ENCODE results near the gene SGTB. TPM values are rescaled to one million over a fixed set of nuclear protein-coding genes. Genes with fewer than 3 reads are reported as not detected.

Gene SGTB
- total RNA-seq, 2 donors from 2014 or later, result 4.9 to 6.1 TPM

DNA sequence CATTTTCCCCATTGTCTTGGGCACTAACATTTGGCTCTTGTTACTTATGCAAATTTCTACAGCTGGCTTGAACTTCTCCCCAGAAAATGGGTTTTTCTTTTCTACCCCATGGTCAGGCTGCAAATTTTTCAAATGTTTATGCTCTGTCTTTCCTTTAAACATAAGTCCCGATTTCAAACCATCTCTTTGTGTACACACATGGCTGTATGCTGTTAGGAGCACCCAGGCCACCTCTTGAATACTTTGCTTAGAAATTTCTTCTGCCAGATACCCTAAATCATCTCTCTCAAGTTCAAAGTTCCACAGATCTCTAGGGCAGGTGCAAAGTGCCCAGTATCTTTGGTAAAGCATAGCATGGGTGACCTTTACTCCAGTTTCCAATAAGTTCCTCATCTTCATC is 45.7 kb upstream of the SGTB start:
- TF ChIP-seq POLR2A (IDR thresholded peaks at IDR 0.05), result no peak
- no peak for TF ChIP-seq POLR2AphosphoS5 (IDR thresholded peaks at IDR 0.05)
- TF ChIP-seq, protein P1, sequence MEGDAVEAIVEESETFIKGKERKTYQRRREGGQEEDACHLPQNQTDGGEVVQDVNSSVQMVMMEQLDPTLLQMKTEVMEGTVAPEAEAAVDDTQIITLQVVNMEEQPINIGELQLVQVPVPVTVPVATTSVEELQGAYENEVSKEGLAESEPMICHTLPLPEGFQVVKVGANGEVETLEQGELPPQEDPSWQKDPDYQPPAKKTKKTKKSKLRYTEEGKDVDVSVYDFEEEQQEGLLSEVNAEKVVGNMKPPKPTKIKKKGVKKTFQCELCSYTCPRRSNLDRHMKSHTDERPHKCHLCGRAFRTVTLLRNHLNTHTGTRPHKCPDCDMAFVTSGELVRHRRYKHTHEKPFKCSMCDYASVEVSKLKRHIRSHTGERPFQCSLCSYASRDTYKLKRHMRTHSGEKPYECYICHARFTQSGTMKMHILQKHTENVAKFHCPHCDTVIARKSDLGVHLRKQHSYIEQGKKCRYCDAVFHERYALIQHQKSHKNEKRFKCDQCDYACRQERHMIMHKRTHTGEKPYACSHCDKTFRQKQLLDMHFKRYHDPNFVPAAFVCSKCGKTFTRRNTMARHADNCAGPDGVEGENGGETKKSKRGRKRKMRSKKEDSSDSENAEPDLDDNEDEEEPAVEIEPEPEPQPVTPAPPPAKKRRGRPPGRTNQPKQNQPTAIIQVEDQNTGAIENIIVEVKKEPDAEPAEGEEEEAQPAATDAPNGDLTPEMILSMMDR (IDR thresholded peaks at IDR 0.05), result no peak
- Histone ChIP-seq H3K36me3 (no peaks in the 10 kb centered on the region), H3K4me3 (no peak overlapping the region), H3K4me1 (replicated peaks) (no peaks in the 10 kb centered on the region), H3K27ac (no peak overlapping the region), H3K27me3 (replicated peaks; ENCODE audit: insufficient read depth) (no peaks in the 10 kb centered on the region), H3K9me3 (no peaks in the 10 kb centered on the region)
- 100% methylated on average over 1 of the region's 1 CpG for WGBS
- DNase-seq (ENCODE audit: low spot score), result no peak
- intact Hi-C loops (cut with DNase I), result no loop called here

DNA sequence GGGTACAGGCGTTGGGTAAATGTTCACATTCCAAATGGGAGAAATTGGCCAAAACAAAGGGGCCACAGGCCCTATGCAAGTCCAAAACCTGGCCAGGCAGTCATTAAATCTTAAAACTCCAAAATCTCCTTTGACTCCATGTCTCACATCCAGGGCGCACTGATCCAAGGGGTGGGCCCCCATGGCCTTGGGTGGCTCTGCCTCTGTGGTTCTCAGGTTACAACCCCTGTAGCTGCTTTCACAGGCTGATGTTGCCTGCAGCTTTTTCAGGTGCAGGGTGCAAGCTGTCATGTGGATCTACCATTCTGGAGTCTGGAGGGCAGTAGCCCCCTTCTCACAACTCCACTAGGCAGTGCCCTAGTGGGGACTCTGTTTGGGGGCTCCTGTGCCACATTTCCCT is 44.9 kb upstream of the SGTB start:
- no peak for DNase-seq (ENCODE audit: low spot score)
- no peaks in the 10 kb centered on the region for H3K27me3 ChIP-seq (replicated peaks; ENCODE audit: insufficient read depth)
- H3K27ac ChIP-seq, result no peak overlapping the region
- no peak overlapping the region for H3K4me3 ChIP-seq
- no peaks in the 10 kb centered on the region for H3K4me1 ChIP-seq (replicated peaks)
- 97% methylated on average over 2 of the region's 2 CpGs for WGBS
- TF ChIP-seq POLR2A (IDR thresholded peaks at IDR 0.05), result no peak
- TF ChIP-seq, protein P1 (IDR thresholded peaks at IDR 0.05), result no peak
- no peak for TF ChIP-seq POLR2AphosphoS5 (IDR thresholded peaks at IDR 0.05)
- H3K36me3 ChIP-seq, result no peaks in the 10 kb centered on the region
- no peaks in the 10 kb centered on the region for H3K9me3 ChIP-seq
- intact Hi-C loops (cut with DNase I), result no loop called here

DNA sequence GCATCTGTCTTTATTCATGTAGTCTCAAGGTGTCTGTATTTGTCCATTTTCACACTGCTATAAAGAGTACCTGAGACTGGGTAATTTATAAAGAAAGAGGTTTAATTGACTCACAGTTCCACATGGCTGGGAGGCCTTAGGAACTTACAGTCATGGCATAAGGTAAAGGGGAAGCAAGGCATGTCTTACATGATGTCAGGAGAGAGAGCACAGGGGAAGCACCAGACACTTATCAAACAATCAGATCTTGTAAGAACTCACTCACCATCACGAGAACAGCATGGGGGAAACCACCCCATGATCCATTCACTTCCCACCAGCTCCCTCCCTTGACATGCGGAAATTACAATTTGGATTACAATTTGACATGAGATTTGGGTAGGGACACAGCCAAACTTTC is 44.3 kb upstream of the SGTB start:
- Histone ChIP-seq H3K27me3 (replicated peaks; ENCODE audit: insufficient read depth) (no peaks in the 10 kb centered on the region), H3K4me1 (replicated peaks) (no peaks in the 10 kb centered on the region), H3K27ac (no peak overlapping the region), H3K9me3 (no peaks in the 10 kb centered on the region), H3K36me3 (no peaks in the 10 kb centered on the region), H3K4me3 (no peak overlapping the region)
- WGBS, result 87% methylated on average over 2 of the region's 2 CpGs
- no peak for DNase-seq (ENCODE audit: low spot score)
- no peak for TF ChIP-seq POLR2AphosphoS5 (IDR thresholded peaks at IDR 0.05)
- TF ChIP-seq, protein P1 (IDR thresholded peaks at IDR 0.05), result no peak
- no peak for TF ChIP-seq POLR2A (IDR thresholded peaks at IDR 0.05)
- intact Hi-C loops (cut with DNase I), result no loop called here

DNA sequence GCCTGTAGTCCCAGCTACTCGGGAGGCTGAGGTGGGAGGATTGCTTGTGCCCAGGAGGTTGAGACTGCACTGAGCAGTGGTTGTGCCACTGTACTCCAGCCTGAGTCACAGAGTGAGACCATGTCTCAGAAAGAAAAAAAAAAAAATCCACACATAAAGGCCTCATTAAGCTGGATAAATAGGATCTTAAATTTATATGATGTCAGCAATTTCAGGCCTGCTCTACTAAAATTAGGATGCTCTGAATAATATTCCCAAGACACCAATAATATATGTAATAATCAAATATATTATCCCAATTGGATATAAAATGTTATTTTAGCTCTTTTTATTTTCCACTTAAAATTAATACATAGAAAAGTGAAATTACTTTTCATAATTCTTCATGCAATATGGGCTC is 43.7 kb upstream of the SGTB start:
- WGBS, result 100% methylated on average over 1 of the region's 1 CpG
- intact Hi-C loops (cut with DNase I), result no loop called here
- Histone ChIP-seq H3K4me3 (no peak overlapping the region), H3K36me3 (no peaks in the 10 kb centered on the region), H3K4me1 (replicated peaks) (no peaks in the 10 kb centered on the region), H3K9me3 (no peaks in the 10 kb centered on the region), H3K27ac (no peak overlapping the region), H3K27me3 (replicated peaks; ENCODE audit: insufficient read depth) (no peaks in the 10 kb centered on the region)
- TF ChIP-seq, protein P1 (IDR thresholded peaks at IDR 0.05), result no peak
- TF ChIP-seq POLR2A (IDR thresholded peaks at IDR 0.05), result no peak
- no peak for TF ChIP-seq POLR2AphosphoS5 (IDR thresholded peaks at IDR 0.05)
- DNase-seq (ENCODE audit: low spot score), result no peak

DNA sequence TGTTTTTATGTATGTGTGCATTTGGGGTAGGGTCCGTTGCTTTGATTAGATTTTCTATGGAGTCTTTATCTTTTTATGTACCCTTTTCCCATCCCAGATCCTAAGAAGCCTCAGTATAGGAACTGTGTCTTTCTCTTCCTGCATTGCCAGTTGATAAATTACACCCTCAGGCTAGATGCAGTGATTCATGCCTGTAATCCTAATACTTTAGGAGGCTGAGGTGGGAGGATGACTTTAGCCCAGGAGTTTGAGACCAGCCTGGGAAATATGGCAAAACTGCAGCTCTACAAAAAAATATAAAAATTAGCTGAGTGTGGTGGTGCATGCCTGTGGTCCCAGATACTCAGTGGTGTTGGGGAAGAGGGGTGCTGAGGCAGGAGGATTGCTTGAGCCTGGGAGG is 40.3 kb upstream of the SGTB start:
- Histone ChIP-seq H3K27me3 (replicated peaks; ENCODE audit: insufficient read depth) (no peaks in the 10 kb centered on the region), H3K4me1 (replicated peaks) (no peaks in the 10 kb centered on the region), H3K4me3 (no peak overlapping the region), H3K36me3 (no peaks in the 10 kb centered on the region), H3K27ac (no peak overlapping the region), H3K9me3 (no peaks in the 10 kb centered on the region)
- intact Hi-C loops (cut with DNase I), result no loop called here
- TF ChIP-seq POLR2AphosphoS5 (IDR thresholded peaks at IDR 0.05) (no peak), POLR2A (IDR thresholded peaks at IDR 0.05) (no peak)
- TF ChIP-seq, protein P1 (IDR thresholded peaks at IDR 0.05), result no peak
- WGBS, result 79% methylated on average over 1 of the region's 1 CpG
- DNase-seq (ENCODE audit: low spot score), result no peak
